DMS53 treated with DMSO at 0.1 percent for 48 hours (cell line): Measurements from ENCODE around the gene UBAP1L.
"Not testable (repeated sequence)": the region's sequence is repeated elsewhere in the genome, so short reads cannot be mapped to it uniquely, and the experiment has no call there.

Experiments
- DNase-seq: peaks from one replicate; lab custom pipeline; 2025; ENCODE audit not compliant: unreplicated experiment; lab: John Stamatoyannopoulos, UW

Gene UBAP1L

DNA sequence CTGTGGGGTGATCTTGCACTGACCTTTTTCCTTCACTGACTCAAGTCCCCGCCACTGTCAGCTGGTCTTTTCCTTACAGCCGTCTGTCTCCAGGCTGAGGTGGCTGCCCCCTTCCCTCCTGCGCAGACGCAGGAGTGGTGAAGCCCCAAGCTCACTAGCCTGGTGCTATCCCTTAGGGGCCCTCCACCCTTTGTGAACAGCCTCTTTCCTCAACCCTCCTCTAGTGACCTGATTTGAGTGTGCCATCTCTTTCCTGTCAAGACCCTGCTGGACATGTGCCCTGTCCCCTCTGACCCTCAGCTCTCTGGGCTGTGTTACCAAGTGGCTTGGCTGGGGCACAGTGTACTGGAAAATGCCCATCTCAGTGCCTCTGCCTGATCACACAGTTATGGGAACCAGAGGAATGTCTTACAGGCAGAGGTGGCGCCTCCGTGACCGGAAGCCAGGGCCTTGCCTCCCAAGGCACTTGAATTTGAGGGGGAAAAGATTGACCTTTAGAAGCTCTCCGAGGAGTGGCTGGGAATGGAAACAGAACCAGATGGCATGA, 29.7 kb downstream of the UBAP1L start:
- no peak for DNase-seq

GRCh38 chr15:65084500-65085206, 30.3 kb downstream of the UBAP1L start:
- DNase-seq, result no peak

- DNase-seq, result no peak
Observed at GRCh38 chr15:65083262-65083701, 31.7 kb downstream of the UBAP1L start.

DNA sequence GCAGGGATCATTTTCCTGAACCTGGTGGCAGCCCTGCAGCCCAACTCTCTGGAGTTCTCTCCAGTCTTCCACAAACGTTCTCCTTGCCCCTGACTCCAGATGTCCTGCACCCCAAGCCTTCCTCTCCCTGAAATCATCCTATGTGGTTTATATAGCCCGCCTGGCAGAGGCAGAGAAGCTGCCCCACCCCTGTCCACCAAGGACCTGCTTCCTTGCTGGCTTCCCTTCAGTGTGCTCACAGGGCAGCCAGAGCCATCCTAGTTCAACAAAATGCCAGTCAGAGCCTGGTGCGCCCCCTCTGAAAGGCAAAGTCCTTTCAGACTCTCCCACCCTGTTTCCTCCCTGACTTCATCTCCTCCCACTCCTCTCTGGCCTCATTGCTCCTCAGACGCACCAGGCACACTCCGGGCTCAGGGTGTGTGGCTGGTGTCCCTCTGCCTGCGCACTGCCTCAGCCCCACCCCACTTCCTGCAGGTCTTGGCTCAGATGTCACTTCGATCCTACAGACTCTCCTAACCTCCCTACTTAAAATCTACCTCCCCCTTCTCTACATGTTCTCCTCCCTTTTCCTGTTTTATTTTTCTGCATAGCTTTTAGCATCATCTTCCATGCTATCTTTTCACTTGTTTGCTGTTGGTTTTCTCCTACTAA, 32.6 kb downstream of the UBAP1L start:
- no peak for DNase-seq

GRCh38 chr15:65081758-65082157, 33.2 kb downstream of the UBAP1L start:
- DNase-seq, result no peak

DNA sequence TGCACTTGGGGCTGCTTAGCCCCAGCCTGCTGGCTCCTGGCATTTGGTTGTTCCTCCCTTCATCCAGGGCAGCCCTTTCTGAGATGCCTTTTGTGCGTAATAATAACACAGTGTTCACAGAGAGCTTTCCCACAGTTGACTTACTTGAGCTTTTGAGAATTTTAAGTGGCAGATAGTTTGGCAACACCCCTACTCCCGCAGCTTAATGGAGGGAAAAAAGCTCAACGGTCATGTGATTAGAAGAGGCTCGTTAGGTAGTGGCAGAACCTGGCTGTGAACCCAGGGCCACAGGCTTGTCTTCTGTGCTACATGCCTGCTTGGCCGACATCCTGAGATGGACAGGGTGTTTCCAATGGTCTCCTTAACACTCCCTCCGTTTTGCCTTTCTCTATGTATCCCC, 33.7 kb downstream of the UBAP1L start:
- DNase-seq, result no peak

- DNase-seq, result no peak
Observed at GRCh38 chr15:65079580-65079979, 35.4 kb downstream of the UBAP1L start.

DNA sequence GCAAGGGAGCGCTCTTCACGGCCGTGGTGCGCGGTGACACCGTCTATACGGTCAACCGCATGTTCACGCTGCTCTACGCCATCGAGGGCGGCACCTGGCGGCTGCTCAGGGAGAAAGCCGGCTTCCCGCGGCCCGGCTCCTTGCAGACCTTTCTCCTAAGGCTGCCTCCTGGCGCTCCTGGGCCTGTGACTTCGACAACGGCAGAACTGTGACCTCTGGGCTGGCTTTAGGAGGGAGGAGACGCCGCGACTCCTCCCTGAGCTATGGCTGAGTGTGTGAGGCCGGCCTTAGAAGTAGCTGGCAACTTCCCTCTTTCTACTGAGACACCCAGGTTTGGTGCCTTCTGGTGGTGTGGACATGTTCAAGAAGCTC, 37.0 kb downstream of the UBAP1L start:
- DNase-seq, result peak; percentile 5

DNA sequence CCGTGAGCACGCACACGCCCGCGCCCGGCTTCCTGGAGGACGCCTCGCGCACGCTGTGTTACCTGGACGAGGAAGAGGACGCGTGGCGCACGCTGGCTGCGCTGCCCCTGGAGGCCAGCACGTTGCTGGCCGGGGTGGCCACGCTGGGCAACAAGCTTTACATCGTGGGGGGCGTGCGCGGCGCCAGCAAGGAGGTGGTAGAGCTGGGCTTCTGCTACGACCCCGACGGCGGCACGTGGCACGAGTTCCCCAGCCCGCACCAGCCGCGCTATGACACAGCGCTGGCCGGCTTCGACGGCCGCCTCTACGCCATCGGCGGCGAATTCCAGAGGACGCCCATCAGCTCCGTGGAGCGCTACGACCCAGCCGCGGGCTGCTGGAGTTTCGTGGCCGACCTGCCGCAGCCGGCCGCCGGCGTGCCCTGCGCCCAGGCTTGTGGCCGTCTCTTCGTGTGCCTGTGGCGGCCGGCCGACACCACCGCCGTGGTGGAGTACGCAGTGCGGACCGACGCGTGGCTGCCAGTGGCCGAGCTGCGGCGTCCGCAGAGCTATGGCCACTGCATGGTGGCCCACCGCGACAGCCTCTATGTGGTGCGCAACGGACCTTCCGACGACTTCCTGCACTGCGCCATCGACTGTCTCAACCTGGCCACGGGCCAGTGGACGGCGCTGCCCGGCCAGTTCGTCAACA, 37.6 kb downstream of the UBAP1L start:
- DNase-seq, result no peak

DNA sequence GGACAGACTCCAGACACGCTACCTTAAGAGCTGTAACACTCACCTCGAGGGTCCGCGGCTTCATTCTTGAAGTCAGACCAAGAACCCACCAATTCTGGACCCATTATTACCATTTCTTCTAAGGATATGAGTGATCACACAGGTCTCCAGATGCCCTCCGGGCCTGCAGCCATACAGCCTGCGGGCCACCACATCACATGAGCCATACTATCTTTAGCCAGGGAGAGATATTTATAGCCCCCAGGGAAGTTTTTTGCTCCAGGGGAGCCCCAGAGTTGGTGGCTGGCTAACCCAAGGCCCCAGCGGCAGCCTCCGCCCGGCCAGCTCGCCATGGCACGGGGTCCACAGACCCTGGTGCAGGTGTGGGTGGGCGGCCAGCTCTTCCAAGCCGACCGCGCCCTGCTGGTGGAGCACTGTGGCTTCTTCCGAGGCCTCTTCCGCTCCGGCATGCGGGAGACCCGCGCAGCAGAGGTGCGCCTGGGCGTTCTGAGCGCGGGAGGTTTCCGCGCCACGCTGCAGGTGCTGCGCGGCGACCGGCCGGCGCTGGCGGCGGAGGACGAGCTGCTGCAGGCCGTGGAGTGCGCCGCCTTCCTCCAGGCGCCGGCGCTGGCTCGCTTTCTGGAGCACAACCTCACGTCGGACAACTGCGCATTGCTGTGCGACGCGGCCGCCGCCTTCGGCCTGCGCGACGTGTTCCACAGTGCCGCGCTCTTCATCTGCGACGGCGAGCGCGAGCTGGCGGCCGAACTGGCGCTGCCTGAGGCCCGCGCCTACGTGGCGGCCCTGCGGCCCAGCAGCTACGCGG, 38.3 kb downstream of the UBAP1L start, which contains the start of gene KBTBD13:
Gene KBTBD13 (plus strand): TSS at position 261 of the 805 bp plus-strand sequence. CDS start 70 bp downstream, at position 331.
- no peak for DNase-seq

DNA sequence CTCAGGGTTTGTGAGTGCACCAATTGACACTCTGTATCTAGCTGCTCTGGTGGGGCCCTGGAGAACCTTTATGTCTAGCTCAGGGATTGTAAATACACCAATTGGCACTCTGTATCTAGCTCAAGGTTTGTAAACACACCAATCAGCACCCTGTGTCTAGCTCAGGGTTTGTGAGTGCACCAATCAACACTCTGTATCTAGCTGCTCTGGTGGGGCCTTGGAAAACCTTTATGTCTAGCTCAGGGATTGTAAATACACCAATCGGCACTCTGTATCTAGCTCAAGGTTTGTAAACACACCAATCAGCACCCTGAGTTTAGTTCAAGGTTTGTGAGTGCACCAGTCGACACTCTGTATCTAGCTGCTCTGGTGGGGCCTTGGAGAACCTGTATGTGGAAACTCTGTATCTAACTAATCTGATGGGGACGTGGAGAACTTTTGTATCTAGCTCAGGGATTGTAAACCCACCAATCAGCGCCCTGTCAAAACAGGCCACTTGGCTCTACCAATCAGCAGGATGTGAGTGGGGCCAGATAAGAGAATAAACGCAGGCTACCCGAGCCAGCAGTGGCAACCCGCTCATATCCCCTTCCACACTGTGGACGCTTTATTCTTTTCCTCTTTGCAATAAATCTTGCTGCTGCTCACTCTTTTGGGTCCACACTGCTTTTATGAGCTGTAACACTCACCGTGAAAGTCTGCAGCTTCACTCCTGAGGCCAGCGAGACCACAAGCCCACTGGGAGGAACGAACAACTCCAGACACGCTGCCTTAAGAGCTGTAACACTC, 39.2 kb downstream of the UBAP1L start:
- DNase-seq, result not testable (repeated sequence)

GRCh38 chr15:65074946-65075345, 40.1 kb downstream of the UBAP1L start:
- not testable (repeated sequence) for DNase-seq

DNA sequence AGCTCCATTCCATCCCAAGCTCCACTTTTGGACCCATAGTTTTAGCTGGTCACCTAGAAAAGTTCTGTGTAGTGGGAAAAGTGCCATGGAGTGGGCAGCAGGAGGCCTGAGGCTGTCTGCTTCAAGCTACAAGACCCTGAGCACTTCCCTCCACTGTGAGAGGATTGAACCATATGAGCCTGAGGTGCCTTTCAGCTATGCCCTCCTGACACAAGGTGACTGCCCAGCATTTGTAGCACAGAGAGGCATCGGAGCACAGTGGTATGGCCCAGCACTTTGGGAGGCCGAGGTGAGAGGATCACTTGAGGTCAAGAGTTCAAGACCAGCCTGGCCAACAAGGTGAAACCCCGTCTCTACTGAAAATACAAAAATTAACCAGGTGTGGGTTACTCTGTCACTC, 42.4 kb downstream of the UBAP1L start:
- no peak for DNase-seq

GRCh38 chr15:65072027-65072426, 43.0 kb downstream of the UBAP1L start:
- no peak for DNase-seq

DNA sequence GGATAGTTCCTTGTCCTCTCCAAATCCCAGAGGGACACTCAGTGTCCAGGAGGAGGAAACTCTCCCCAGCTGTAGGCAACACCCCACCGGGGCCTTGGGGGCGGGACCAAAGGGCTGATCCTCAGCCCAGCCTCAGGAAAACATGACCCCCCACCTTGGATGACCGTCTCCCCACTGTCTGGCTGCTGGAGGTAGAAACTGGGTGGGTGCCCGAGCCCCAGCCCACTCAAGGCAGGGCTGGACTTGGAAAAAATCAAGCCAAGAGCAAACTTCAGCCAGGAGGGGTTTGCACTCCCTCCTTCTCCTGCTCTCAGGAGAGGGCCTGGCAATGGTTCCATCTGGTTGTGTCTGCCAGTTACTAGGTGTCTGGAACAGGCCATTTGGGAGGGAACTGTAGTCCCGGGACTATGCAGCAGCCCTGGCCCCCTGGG, 43.6 kb downstream of the UBAP1L start:
- DNase-seq, result no peak

DNA sequence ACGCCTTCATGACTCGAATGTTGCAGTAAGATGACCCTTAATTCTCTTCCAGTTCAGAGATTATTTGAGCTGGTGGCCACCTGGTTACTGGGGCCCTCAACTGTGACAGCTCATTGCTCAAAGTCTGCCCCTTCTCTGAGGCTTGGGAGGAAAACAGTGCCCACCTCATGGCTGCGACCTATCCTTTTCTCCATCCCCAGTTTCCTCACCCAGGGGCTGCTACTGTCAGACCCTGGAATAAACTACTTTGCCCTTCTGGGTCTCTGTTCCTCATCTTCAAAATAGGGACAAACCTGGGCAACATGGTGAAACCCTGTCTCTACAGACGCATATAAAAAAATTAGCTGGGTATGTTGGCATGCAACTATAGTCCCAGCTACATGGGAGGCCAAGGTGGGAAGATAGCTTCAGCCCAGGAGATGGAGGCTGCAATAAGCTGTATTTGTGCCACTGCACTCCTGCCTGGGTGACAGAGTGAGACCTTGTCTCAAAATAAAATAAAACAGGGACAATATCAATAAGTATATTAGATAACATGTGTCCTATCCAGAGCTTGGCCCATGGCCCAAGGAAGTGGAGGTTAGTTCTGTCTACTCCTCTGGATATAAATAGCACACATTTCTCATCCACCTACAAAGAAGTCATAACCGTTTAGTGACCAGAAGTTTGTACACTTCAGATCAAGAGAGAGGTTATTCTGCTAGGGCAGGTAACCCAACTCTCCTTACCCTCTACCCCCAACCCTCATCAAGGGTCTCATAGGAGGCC, 45.0 kb downstream of the UBAP1L start:
- no peak for DNase-seq

- DNase-seq, result no peak
Observed at GRCh38 chr15:65069179-65069578, 45.8 kb downstream of the UBAP1L start.

- no peak for DNase-seq
Observed at GRCh38 chr15:65068403-65068788, 46.6 kb downstream of the UBAP1L start.

GRCh38 chr15:65067645-65068402, 47.2 kb downstream of the UBAP1L start, which contains the start of gene RASL12:
Gene RASL12, minus strand, starts transcription at chr15:65067991. Its CDS starts 156 bp downstream, at chr15:65067835.
- no peak for DNase-seq
